HepG2 (cell line): Measurements from ENCODE around the gene CLCN4. TPM values are rescaled to one million over a fixed set of nuclear protein-coding genes. Genes with fewer than 3 reads are reported as not detected.

Source experiments
- FOXK1 ChIP-seq: sonication (generic); formaldehyde crosslinking; IDR thresholded peaks from 2 replicates; pipeline ENCODE4 v1.4.0; 2020; ENCODE audit warnings: low read depth, missing genetic modification reagents, borderline replicate concordance
- FOXK2 ChIP-seq: fragments of 450-650 bp; IDR thresholded peaks from 2 replicates; pipeline ENCODE4 v1.6.1; 2016
- HNF4G ChIP-seq, 2 experiments: sonication (generic) in 1 of 2; formaldehyde crosslinking in 1 of 2; IDR thresholded peaks; 2 replicates each; pipeline versions ENCODE4 v1.4.0 to v1.6.1; 2011 to 2020; ENCODE audit warnings: borderline replicate concordance in 2 of 2, low read depth in 2 of 2, mild to moderate bottlenecking in 2 of 2, low read length in 1 of 2, missing genetic modification reagents in 1 of 2, moderate library complexity in 1 of 2
- HNRNPL ChIP-seq: fragments of 200-400 bp; formaldehyde crosslinking; IDR thresholded peaks from 2 replicates; pipeline ENCODE4 v1.6.1; 2017; ENCODE audit warnings: mild to moderate bottlenecking, low read depth, low read length
- RCOR2 ChIP-seq: IDR thresholded peaks from 2 replicates; pipeline ENCODE4 v1.6.1; 2016; ENCODE audit warnings: missing biosample characterization, missing genetic modification reagents
- SIX4 ChIP-seq: sonication (generic); formaldehyde crosslinking; IDR thresholded peaks from 2 replicates; pipeline ENCODE4 v1.4.0; 2020; ENCODE audit warnings: missing genetic modification reagents
- TBL1XR1 ChIP-seq: fragments of 150-350 bp; IDR thresholded peaks from 2 replicates; pipeline ENCODE4 v1.6.1; 2014; ENCODE audit warnings: borderline replicate concordance, low read length; ENCODE audit not compliant: partially characterized antibody
- TCF7 ChIP-seq: sonication (generic); IDR thresholded peaks from 2 replicates; pipeline ENCODE4 v1.6.1; 2016; ENCODE audit warnings: antibody characterized with exemption, low read depth
- ZNF24 ChIP-seq: fragments of 450-650 bp; IDR thresholded peaks from 2 replicates; pipeline ENCODE4 v1.6.1; 2017; ENCODE audit warnings: antibody characterized with exemption, mild to moderate bottlenecking
- ZNF350 ChIP-seq: sonication (generic); formaldehyde crosslinking; IDR thresholded peaks from 2 replicates; pipeline ENCODE4 v1.4.0; 2020; ENCODE audit warnings: mild to moderate bottlenecking, low read depth, missing genetic modification reagents, borderline replicate concordance
- ZNF354B ChIP-seq: sonication (generic); formaldehyde crosslinking; IDR thresholded peaks from 2 replicates; pipeline ENCODE4 v1.8.0; 2022; ENCODE audit warnings: mild to moderate bottlenecking, missing genetic modification reagents
- ZNF598 ChIP-seq: sonication (generic); formaldehyde crosslinking; IDR thresholded peaks from 2 replicates; pipeline ENCODE4 v1.5.1; 2020; ENCODE audit warnings: mild to moderate bottlenecking, missing genetic modification reagents, borderline replicate concordance
- ZNF768 ChIP-seq: sonication (generic); formaldehyde crosslinking; IDR thresholded peaks from 2 replicates; pipeline ENCODE4 v1.4.0; 2020; ENCODE audit warnings: missing genetic modification reagents
- polyA plus RNA-seq, 8 experiments: library from polyadenylated mRNA; depleted of rRNA in 3 of 8; stranded (reverse) in 7 of 8; unstranded in 1 of 8; fragments of >200 nt; fragmentation: Illumina TruSeq in 4 of 8; extraction: Trizol in 4 of 8; gene quantifications; 2 replicates each; pipeline versions ENCODE4 v1.2.1 to v1.2.3, GENCODE V29; 2011 to 2016; ENCODE audit warnings: low read depth in 4 of 8, missing spikeins in 1 of 8, mixed read lengths in 1 of 8; ENCODE audit not compliant: insufficient read depth in 1 of 8
- total RNA-seq, 5 experiments: library from RNA; depleted of rRNA; stranded (reverse); fragments of >200 nt; fragmentation: Illumina TruSeq; extraction: Trizol; gene quantifications; 2 replicates each; pipeline ENCODE4 v1.2.3, GENCODE V29; 2016; ENCODE audit warnings: low read depth in 1 of 5
- TF ChIP-seq, protein P1 (sequence below): sonication (generic); formaldehyde crosslinking; IDR thresholded peaks from 2 replicates; pipeline ENCODE4 v1.5.0; 2020; ENCODE audit warnings: missing genetic modification reagents, mild to moderate bottlenecking, borderline replicate concordance
- TF ChIP-seq, protein P2 (sequence below): sonication (generic); formaldehyde crosslinking; conservative IDR thresholded peaks from 2 replicates; pipeline ENCODE4 v1.4.0; 2020; ENCODE audit warnings: missing genetic modification reagents
- TF ChIP-seq, protein P3 (sequence below): IDR thresholded peaks from 2 replicates; pipeline ENCODE4 v1.6.1; 2016; ENCODE audit warnings: low read depth, missing genetic modification reagents, missing compliant biosample characterization
- TF ChIP-seq, protein P4 (sequence below): sonication (generic); formaldehyde crosslinking; IDR thresholded peaks from 2 replicates; pipeline ENCODE4 v1.5.0; 2020; ENCODE audit warnings: mild to moderate bottlenecking, missing genetic modification reagents
- TF ChIP-seq, protein P5 (sequence below): sonication (generic); formaldehyde crosslinking; IDR thresholded peaks from 2 replicates; pipeline ENCODE4 v1.5.0; 2020; ENCODE audit warnings: mild to moderate bottlenecking, missing genetic modification reagents

Gene CLCN4
- total and polyA plus RNA-seq, 2 of the 13 experiments (the other 11 are each of a cell fraction or from before 2014, with no cell fraction given) = 1.8 to 2.5 TPM

DNA sequence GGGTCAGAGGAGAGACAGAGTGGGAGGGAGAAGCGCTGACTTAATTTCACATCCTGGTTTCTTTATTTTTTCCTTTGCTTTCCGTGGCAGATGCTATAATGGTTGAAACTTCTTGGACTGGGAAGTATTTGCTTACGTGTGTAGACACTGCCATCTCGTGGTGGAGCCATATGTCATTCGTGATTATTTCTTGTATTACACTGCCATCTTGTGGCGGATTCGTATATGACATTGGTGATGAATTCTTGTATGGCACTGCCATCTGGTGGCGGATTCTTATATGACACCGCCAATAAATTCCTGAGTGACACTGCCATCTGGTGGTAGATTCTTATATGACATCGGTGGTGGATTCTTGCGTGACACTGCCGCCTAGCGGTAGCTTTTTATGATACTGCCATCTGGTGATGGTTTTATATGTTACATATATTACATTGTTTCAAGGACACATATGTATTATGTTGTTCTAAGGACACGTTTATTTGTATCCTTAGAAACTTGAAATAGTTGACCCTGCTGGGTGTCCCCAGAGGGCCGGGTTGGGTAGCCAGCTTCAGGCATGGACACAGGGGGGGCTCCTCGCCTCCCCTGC is 37.3 kb upstream of the CLCN4 start (continued):
- TF ChIP-seq, protein P1, sequence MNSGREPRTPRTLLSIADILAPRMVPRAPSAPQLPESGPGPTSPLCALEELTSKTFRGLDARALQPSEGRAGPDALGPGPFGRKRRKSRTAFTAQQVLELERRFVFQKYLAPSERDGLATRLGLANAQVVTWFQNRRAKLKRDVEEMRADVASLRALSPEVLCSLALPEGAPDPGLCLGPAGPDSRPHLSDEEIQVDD = no peak
- TF ChIP-seq ZNF350 (no peak), HNRNPL (no peak), RCOR2 (CRISPR knock-in tag) (peak; percentile 68; the same call in 1 of the 2 replicates), FOXK2 (no peak), HNF4G (IDR thresholded peaks at IDR 0.05; ENCODE audit: borderline replicate concordance, low read depth, low read length) (no peak), HNF4G (CRISPR knock-in tag; IDR thresholded peaks at IDR 0.05; ENCODE audit: borderline replicate concordance, low read depth) (no peak), ZNF598 (CRISPR knock-in tag) (no peak), ZNF24 (peak; percentile 17; the same call in 1 of the 2 replicates), ZNF354B (CRISPR knock-in tag) (no peak), TBL1XR1 (no peak), SIX4 (CRISPR knock-in tag) (no peak), TCF7 (no peak), ZNF768 (no peak), FOXK1 (CRISPR knock-in tag) (0 out of 2 replicates have a peak, but pooled peaks have one; percentile 27)
- TF ChIP-seq, protein P2, sequence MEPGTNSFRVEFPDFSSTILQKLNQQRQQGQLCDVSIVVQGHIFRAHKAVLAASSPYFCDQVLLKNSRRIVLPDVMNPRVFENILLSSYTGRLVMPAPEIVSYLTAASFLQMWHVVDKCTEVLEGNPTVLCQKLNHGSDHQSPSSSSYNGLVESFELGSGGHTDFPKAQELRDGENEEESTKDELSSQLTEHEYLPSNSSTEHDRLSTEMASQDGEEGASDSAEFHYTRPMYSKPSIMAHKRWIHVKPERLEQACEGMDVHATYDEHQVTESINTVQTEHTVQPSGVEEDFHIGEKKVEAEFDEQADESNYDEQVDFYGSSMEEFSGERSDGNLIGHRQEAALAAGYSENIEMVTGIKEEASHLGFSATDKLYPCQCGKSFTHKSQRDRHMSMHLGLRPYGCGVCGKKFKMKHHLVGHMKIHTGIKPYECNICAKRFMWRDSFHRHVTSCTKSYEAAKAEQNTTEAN (CRISPR knock-in tag) = no peak
- TF ChIP-seq, protein P3, sequence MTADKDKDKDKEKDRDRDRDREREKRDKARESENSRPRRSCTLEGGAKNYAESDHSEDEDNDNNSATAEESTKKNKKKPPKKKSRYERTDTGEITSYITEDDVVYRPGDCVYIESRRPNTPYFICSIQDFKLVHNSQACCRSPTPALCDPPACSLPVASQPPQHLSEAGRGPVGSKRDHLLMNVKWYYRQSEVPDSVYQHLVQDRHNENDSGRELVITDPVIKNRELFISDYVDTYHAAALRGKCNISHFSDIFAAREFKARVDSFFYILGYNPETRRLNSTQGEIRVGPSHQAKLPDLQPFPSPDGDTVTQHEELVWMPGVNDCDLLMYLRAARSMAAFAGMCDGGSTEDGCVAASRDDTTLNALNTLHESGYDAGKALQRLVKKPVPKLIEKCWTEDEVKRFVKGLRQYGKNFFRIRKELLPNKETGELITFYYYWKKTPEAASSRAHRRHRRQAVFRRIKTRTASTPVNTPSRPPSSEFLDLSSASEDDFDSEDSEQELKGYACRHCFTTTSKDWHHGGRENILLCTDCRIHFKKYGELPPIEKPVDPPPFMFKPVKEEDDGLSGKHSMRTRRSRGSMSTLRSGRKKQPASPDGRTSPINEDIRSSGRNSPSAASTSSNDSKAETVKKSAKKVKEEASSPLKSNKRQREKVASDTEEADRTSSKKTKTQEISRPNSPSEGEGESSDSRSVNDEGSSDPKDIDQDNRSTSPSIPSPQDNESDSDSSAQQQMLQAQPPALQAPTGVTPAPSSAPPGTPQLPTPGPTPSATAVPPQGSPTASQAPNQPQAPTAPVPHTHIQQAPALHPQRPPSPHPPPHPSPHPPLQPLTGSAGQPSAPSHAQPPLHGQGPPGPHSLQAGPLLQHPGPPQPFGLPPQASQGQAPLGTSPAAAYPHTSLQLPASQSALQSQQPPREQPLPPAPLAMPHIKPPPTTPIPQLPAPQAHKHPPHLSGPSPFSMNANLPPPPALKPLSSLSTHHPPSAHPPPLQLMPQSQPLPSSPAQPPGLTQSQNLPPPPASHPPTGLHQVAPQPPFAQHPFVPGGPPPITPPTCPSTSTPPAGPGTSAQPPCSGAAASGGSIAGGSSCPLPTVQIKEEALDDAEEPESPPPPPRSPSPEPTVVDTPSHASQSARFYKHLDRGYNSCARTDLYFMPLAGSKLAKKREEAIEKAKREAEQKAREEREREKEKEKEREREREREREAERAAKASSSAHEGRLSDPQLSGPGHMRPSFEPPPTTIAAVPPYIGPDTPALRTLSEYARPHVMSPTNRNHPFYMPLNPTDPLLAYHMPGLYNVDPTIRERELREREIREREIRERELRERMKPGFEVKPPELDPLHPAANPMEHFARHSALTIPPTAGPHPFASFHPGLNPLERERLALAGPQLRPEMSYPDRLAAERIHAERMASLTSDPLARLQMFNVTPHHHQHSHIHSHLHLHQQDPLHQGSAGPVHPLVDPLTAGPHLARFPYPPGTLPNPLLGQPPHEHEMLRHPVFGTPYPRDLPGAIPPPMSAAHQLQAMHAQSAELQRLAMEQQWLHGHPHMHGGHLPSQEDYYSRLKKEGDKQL (CRISPR knock-in tag) = no peak
- TF ChIP-seq, protein P4, sequence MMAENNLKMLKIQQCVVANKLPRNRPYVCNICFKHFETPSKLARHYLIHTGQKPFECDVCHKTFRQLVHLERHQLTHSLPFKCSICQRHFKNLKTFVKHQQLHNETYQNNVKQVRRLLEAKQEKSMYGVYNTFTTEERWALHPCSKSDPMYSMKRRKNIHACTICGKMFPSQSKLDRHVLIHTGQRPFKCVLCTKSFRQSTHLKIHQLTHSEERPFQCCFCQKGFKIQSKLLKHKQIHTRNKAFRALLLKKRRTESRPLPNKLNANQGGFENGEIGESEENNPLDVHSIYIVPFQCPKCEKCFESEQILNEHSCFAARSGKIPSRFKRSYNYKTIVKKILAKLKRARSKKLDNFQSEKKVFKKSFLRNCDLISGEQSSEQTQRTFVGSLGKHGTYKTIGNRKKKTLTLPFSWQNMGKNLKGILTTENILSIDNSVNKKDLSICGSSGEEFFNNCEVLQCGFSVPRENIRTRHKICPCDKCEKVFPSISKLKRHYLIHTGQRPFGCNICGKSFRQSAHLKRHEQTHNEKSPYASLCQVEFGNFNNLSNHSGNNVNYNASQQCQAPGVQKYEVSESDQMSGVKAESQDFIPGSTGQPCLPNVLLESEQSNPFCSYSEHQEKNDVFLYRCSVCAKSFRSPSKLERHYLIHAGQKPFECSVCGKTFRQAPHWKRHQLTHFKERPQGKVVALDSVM = no peak
- TF ChIP-seq, protein P5, sequence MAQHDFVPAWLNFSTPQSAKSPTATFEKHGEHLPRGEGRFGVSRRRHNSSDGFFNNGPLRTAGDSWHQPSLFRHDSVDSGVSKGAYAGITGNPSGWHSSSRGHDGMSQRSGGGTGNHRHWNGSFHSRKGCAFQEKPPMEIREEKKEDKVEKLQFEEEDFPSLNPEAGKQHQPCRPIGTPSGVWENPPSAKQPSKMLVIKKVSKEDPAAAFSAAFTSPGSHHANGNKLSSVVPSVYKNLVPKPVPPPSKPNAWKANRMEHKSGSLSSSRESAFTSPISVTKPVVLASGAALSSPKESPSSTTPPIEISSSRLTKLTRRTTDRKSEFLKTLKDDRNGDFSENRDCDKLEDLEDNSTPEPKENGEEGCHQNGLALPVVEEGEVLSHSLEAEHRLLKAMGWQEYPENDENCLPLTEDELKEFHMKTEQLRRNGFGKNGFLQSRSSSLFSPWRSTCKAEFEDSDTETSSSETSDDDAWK (CRISPR knock-in tag) = no peak
